GM18951 (cell line): ENCODE data around the gene SHMT2.

Experiments used
- POLR2A ChIP-seq: IDR thresholded peaks from 4 replicates; pipeline ENCODE4 v1.6.1; 2011; ENCODE audit warnings: mild to moderate bottlenecking; ENCODE audit not compliant: insufficient read length, insufficient read depth; ENCODE audit errors: extremely low read depth
- in situ Hi-C: fragments of 300-500 bp; cut with MboI; formaldehyde crosslinking; loops from one replicate; pipeline ENCODE4 v1.12.0; 2022; ENCODE audit warnings: low sequenced_read_pairs, mixed read lengths, inconsistent platforms; ENCODE audit not compliant: unreplicated experiment

SHMT2 gene

GRCh38 chr12:57213763-57214397 lies 15.6 kb upstream of the SHMT2 start:
- in situ Hi-C loops, result no loop called here
- no peak for TF ChIP-seq POLR2A

GRCh38 chr12:57214398-57214781 lies 15.1 kb upstream of the SHMT2 start:
- no peak for TF ChIP-seq POLR2A
- in situ Hi-C loops, result no loop called here

- in situ Hi-C loops, result no loop called here
- TF ChIP-seq POLR2A, result no peak
Observed at GRCh38 chr12:57215065-57215464, 14.4 kb upstream of the SHMT2 start.

- in situ Hi-C loops, result no loop called here
- TF ChIP-seq POLR2A, result no peak
Observed at GRCh38 chr12:57215668-57216013, 13.9 kb upstream of the SHMT2 start.

- in situ Hi-C loops, result no loop called here
- TF ChIP-seq POLR2A, result no peak
Observed at GRCh38 chr12:57216014-57216911, 13.2 kb upstream of the SHMT2 start, which contains the start of gene NXPH4. Gene NXPH4, plus strand, starts transcription at chr12:57216794. Its CDS starts 176 bp downstream, at chr12:57216970.

- in situ Hi-C loops, result no loop called here
- TF ChIP-seq POLR2A, result no peak
Observed at GRCh38 chr12:57216921-57217879, 12.3 kb upstream of the SHMT2 start.

GRCh38 chr12:57218030-57218853 lies 11.3 kb upstream of the SHMT2 start:
- in situ Hi-C loops, result no loop called here
- TF ChIP-seq POLR2A, result no peak

- in situ Hi-C loops, result no loop called here
- TF ChIP-seq POLR2A, result no peak
Observed at GRCh38 chr12:57219205-57219992, 10.1 kb upstream of the SHMT2 start.

- no peak for TF ChIP-seq POLR2A
- in situ Hi-C loops, result no loop called here
Observed at GRCh38 chr12:57219993-57220754, 9.3 kb upstream of the SHMT2 start.

- no peak for TF ChIP-seq POLR2A
- in situ Hi-C loops, result no loop called here
Observed at GRCh38 chr12:57220770-57221168, 8.7 kb upstream of the SHMT2 start.
